Aorta (tissue), 5 donors: ENCODE data around the gene SNX13. TPM values are rescaled to one million over a fixed set of nuclear protein-coding genes. Genes with fewer than 3 reads are reported as not detected.

Experiments
- ATAC-seq: fragments of 200-7000 bp; cut with Tn5 transposase; one replicate; pipeline ENCODE4 v1.9.1; 2022; ENCODE audit warnings: moderate library complexity; ENCODE audit not compliant: low FRiP score
- DNase-seq, 2 donors: peaks; one replicate each; pipeline ENCODE4 v3.0.0-alpha.2; 2020
- H3K27ac ChIP-seq, 2 donors: one replicate each; pipeline ENCODE4 v1.5.1; 2013; ENCODE audit warnings: low read length in 2 of 2, mild to moderate bottlenecking in 2 of 2, moderate library complexity in 2 of 2, control low read depth in 1 of 2, inconsistent platforms in 1 of 2, low read depth in 1 of 2
- H3K27me3 ChIP-seq, 2 donors: one replicate each; pipeline ENCODE4 v1.6.1; 2013; ENCODE audit warnings: control low read depth in 1 of 2, low read length in 1 of 2, mild to moderate bottlenecking in 1 of 2, moderate library complexity in 1 of 2; ENCODE audit not compliant: insufficient read depth in 2 of 2, control insufficient read depth in 1 of 2
- H3K36me3 ChIP-seq, 2 donors: one replicate each; pipeline ENCODE4 v1.6.1; 2013; ENCODE audit warnings: control low read depth in 1 of 2, low read length in 1 of 2, mild to moderate bottlenecking in 1 of 2; ENCODE audit not compliant: insufficient read depth in 2 of 2, control insufficient read depth in 1 of 2
- H3K4me1 ChIP-seq, 2 donors: one replicate each; pipeline ENCODE4 v1.6.1; 2013; ENCODE audit warnings: low read length in 2 of 2, control low read depth in 1 of 2, mild to moderate bottlenecking in 1 of 2, moderate library complexity in 1 of 2; ENCODE audit not compliant: insufficient read depth in 2 of 2, control insufficient read depth in 1 of 2
- H3K4me3 ChIP-seq, 2 donors: one replicate each; pipeline ENCODE4 v1.5.1; 2013; ENCODE audit warnings: low read length in 2 of 2, control low read depth in 1 of 2, mild to moderate bottlenecking in 1 of 2
- H3K9me3 ChIP-seq: one replicate; pipeline ENCODE4 v1.6.1; 2013; ENCODE audit warnings: mild to moderate bottlenecking, low read length; ENCODE audit not compliant: control insufficient read depth
- WGBS, 2 donors: extraction: QIAGEN DNeasy Blood & Tissue Kit; methylation state at CpG; one replicate each; pipeline ENCODE4 v1.1.7; 2013; 5-methylcytosine and 5-hydroxymethylcytosine counted together
- intact Hi-C, 2 donors: fragments of 100-400 bp; cut with DNase I; formaldehyde crosslinking; loops; one replicate each; pipeline versions ENCODE4 v1.14.2 to v1.15.0; 2022
- polyA plus RNA-seq, 2 donors: library from polyadenylated mRNA; stranded (reverse); fragments of 200-250 nt; gene quantifications; one replicate each; pipeline ENCODE4 v1.2.3, GENCODE V29; 2013
- total RNA-seq, 2 donors: library from RNA; stranded (reverse); fragmentation: NEBNext Ultra II Directional; extraction: Animal tissue kit (Norgen Biotek cat#: 25700); gene quantifications; one replicate each; pipeline ENCODE4 v1.2.1, GENCODE V29; 2021
- donor health status: healthy with polysubstance abuse.
- donor health status: Bipolar disorder and iron deficiency.
- donor health status: DM: no; HTN: no; CAD: no.
- donor health status: DM: no; HTN: no; CAD: no.
- donor health status: DM: yes; HTN: yes; CAD: no.

The SNX13 gene
- total and polyA plus RNA-seq, 4 donors = 9.4 to 52.0 (median 27.6) TPM

GRCh38 chr7:17746020-17746530 lies 194.2 kb downstream of the SNX13 start:
- H3K9me3 ChIP-seq = no peaks in the 10 kb centered on the region
- WGBS, 2 donors = 63 to 65% methylated on average over 2 of the region's 2 CpGs
- DNase-seq (no peak), ATAC-seq (no peak)
- no peaks in the 10 kb centered on the region for H3K27me3 ChIP-seq
- no peak overlapping the region for H3K4me3 ChIP-seq
- no peak overlapping the region for H3K27ac ChIP-seq
- intact Hi-C loops = no loop called here
- no peaks in the 10 kb centered on the region for H3K36me3 ChIP-seq
- H3K4me1 ChIP-seq = no peaks in the 10 kb centered on the region

GRCh38 chr7:17745610-17746009 lies 194.7 kb downstream of the SNX13 start:
- no peaks in the 10 kb centered on the region for H3K27me3 ChIP-seq
- H3K4me3 ChIP-seq = no peak overlapping the region
- H3K4me1 ChIP-seq = no peaks in the 10 kb centered on the region
- H3K9me3 ChIP-seq = no peaks in the 10 kb centered on the region
- no peak overlapping the region for H3K27ac ChIP-seq
- H3K36me3 ChIP-seq = no peaks in the 10 kb centered on the region
- intact Hi-C loops = no loop called here
- ATAC-seq = no peak
- DNase-seq = no peak

GRCh38 chr7:17743316-17743715 lies 197.0 kb downstream of the SNX13 start:
- H3K9me3 ChIP-seq = no peaks in the 10 kb centered on the region
- H3K36me3 ChIP-seq = no peaks in the 10 kb centered on the region
- H3K4me3 ChIP-seq = no peak overlapping the region
- no peak for DNase-seq
- intact Hi-C loops = no loop called here
- 52 to 65% methylated on average over 3 of the region's 3 CpGs for WGBS, 2 donors
- ATAC-seq = no peak
- no peaks in the 10 kb centered on the region for H3K27me3 ChIP-seq
- no peak overlapping the region for H3K27ac ChIP-seq
- H3K4me1 ChIP-seq = no peaks in the 10 kb centered on the region

GRCh38 chr7:17741426-17741825 lies 198.9 kb downstream of the SNX13 start:
- intact Hi-C loops = no loop called here
- ATAC-seq (no peak), DNase-seq (no peak)
- Histone ChIP-seq H3K27ac (no peak overlapping the region), H3K27me3 (no peaks in the 10 kb centered on the region), H3K4me3 (no peak overlapping the region), H3K4me1 (no peaks in the 10 kb centered on the region), H3K9me3 (no peaks in the 10 kb centered on the region), H3K36me3 (no peaks in the 10 kb centered on the region)
- WGBS, 2 donors = 80 to 85% methylated on average over 2 of the region's 2 CpGs

Other genes starting within 250 kb of the SNX13 start
- not detected for gene PRPS1L1, start 87.4 kb upstream of the SNX13 start, total RNA-seq
- gene PRPS1L1, start 87.4 kb upstream of the SNX13 start, polyA plus RNA-seq = not detected